Central memory CD8-positive, alpha-beta T cell (primary cell): ENCODE measurements around the gene LLPH.

Experiments used
- ATAC-seq: fragments of 150-1000 bp; cut with Tn5 transposase; replicated peaks from 2 replicates; pipeline ENCODE4 v1.10.0; 2022; ENCODE audit warnings: mild to moderate bottlenecking, moderate FRiP score, moderate number of reproducible peaks; ENCODE audit not compliant: poor library complexity, severe bottlenecking; ENCODE audit errors: extremely low read depth
- DNase-seq, 2 donors: peaks; one replicate each; pipeline ENCODE4 v3.0.0; 2021; ENCODE audit warnings: low spot score in 2 of 2
- H3K27ac Mint-ChIP-seq: one replicate; pipeline ENCODE4 v1.8.0; 2022; ENCODE audit warnings: low read depth, mild to moderate bottlenecking, moderate library complexity, mixed read lengths
- H3K27me3 Mint-ChIP-seq: one replicate; pipeline ENCODE4 v1.8.0; 2022; ENCODE audit warnings: mixed read lengths
- H3K36me3 Mint-ChIP-seq: one replicate; pipeline ENCODE4 v1.8.0; 2022; ENCODE audit warnings: mild to moderate bottlenecking, moderate library complexity, mixed read lengths; ENCODE audit not compliant: insufficient read depth
- H3K4me1 Mint-ChIP-seq: one replicate; pipeline ENCODE4 v1.8.0; 2022; ENCODE audit warnings: mixed read lengths
- H3K4me3 Mint-ChIP-seq: one replicate; pipeline ENCODE4 v1.8.0; 2022; ENCODE audit warnings: mild to moderate bottlenecking, moderate library complexity, mixed read lengths
- H3K9me3 Mint-ChIP-seq: one replicate; pipeline ENCODE4 v1.8.0; 2022; ENCODE audit warnings: mixed read lengths

The LLPH gene

GRCh38 chr12:66074561-66074960 is 56.0 kb downstream of the LLPH start:
- Mint-ChIP-seq H3K9me3 (no peaks in the 10 kb centered on the region), H3K4me1 (peaks cover 5% of the 10 kb centered on the region), H3K36me3 (no peaks in the 10 kb centered on the region), H3K27ac (no peak overlapping the region), H3K27me3 (peaks cover 57% of the 10 kb centered on the region), H3K4me3 (no peak overlapping the region)
- no peak for ATAC-seq
- DNase-seq, result no peak

DNA sequence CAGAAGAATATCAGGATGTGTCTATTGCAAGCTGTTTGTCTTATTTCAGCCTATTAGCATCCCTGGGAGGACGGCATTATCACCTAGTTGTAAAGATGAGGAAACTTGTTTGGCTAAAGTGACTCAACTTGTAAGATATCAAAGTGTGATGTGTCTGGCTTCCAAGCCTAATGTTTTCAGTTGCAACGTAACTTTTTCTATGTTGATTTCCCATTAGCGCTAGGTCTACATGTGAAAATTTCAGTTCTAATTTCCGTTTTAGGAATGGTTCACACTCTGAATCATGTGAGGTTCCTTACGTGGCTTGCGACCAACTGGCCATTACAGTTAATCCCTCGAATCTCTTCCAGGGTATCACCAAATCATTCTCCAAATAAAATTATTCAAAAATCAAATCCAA is 58.0 kb downstream of the LLPH start:
- Mint-ChIP-seq H3K9me3 (no peaks in the 10 kb centered on the region), H3K4me3 (no peak overlapping the region), H3K27me3 (peaks cover 40% of the 10 kb centered on the region), H3K36me3 (no peaks in the 10 kb centered on the region), H3K27ac (no peak overlapping the region), H3K4me1 (peaks cover 5% of the 10 kb centered on the region)
- no peak for ATAC-seq
- no peak for DNase-seq

- H3K9me3 Mint-ChIP-seq, result no peaks in the 10 kb centered on the region
- no peak overlapping the region for H3K4me3 Mint-ChIP-seq
- peaks cover 40% of the 10 kb centered on the region for H3K27me3 Mint-ChIP-seq
- peaks cover 6% of the 10 kb centered on the region for H3K4me1 Mint-ChIP-seq
- DNase-seq (no peak), ATAC-seq (no peak)
- H3K27ac Mint-ChIP-seq, result no peak overlapping the region
- no peaks in the 10 kb centered on the region for H3K36me3 Mint-ChIP-seq
Observed at GRCh38 chr12:66072135-66072534, 58.4 kb downstream of the LLPH start.

- H3K27me3 Mint-ChIP-seq, result peaks cover 35% of the 10 kb centered on the region
- ATAC-seq, result no peak
Observed at GRCh38 chr12:66071549-66071948, 59.0 kb downstream of the LLPH start.

DNA sequence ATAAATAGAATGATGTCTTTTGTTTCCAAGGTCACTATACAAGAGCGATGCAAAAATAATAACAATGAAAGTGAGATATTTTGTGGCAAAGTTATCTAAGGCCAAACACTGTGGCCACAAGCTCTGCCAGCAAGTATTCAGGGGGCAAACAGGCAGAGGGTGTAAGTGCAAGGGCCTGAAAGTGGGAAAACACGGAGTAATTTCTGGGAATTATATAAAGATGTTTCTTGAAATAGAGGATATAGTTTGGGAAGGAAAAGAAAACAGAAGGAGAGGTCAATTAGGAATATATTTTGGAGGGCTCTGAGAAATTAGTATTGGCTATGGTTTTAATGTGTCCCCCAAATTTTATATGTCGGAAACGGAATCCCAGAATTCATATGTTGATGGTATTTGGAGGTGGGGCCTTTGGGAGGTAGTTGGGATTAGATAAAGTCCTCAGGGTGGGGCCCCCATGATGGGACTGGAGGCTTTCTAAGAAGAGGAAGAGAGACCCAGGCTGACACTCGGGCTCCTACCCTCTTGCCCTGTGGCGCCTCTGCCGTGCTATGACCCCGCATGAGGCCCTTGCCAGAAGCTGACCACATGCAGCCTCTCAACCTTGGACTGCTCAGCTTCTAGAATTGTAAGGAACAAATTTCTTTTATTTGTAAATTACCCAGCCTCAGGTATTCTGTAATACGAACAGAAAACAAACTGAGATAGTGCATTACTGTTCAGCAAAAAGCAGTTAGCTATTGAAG is 60.0 kb downstream of the LLPH start:
- no peak overlapping the region for H3K4me3 Mint-ChIP-seq
- H3K4me1 Mint-ChIP-seq, result peaks cover 18% of the 10 kb centered on the region
- ATAC-seq (no peak), DNase-seq (no peak)
- H3K27ac Mint-ChIP-seq, result no peak overlapping the region
- H3K36me3 Mint-ChIP-seq, result no peaks in the 10 kb centered on the region
- H3K9me3 Mint-ChIP-seq, result no peaks in the 10 kb centered on the region
- peaks cover 25% of the 10 kb centered on the region for H3K27me3 Mint-ChIP-seq

More at GRCh38 chr12:66071549-66071948, 59.0 kb downstream of the LLPH start:
- Mint-ChIP-seq H3K4me3 (no peak overlapping the region), H3K4me1 (peaks cover 12% of the 10 kb centered on the region), H3K36me3 (no peaks in the 10 kb centered on the region), H3K27ac (no peak overlapping the region), H3K9me3 (no peaks in the 10 kb centered on the region)
- no peak for DNase-seq

DNA sequence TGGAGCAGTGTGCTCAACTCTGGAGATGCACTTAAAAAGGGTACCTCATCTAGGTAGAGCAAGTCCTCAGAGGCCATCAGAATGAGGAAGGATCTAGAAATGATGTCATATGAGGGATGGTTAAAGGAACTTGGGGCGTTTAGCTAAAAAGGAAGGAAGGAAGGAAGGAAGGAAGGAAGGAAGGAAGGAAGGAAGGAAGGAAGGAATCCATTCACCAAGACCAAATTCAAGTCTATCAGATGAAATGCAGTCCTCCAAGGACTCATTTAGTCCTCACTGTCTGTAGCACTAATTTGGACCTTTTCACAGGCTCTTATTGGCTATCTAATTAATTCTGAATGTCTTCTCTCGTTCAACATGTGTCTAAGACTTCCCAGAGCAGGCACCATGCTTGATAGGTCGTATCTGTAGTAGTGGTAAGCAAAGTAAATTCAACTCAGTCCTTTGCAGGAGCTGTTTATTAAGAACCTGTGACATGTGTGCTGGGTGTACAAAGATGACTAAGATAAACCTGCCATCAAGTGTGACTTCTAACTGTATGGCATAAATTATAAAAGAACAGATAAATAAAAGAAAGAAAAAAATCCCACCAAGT is 63.5 kb downstream of the LLPH start:
- Mint-ChIP-seq H3K27ac (no peak overlapping the region), H3K4me3 (no peak overlapping the region), H3K4me1 (peaks cover 13% of the 10 kb centered on the region), H3K9me3 (no peaks in the 10 kb centered on the region), H3K27me3 (peaks cover 27% of the 10 kb centered on the region), H3K36me3 (no peaks in the 10 kb centered on the region)
- DNase-seq (no peak), ATAC-seq (no peak)
